HG03520 (cell line): ENCODE measurements around the gene ABCB11.
"Not testable (repeated sequence)": the region's sequence is repeated elsewhere in the genome, so short reads cannot be mapped to it uniquely, and the experiment has no call there.

Source experiments
- ATAC-seq: cut with Tn5 transposase; IDR thresholded peaks from one replicate; pipeline ENCODE4 v1.9.1; 2021; ENCODE audit warnings: mild to moderate bottlenecking, moderate library complexity; ENCODE audit not compliant: unreplicated experiment

ABCB11 gene

DNA sequence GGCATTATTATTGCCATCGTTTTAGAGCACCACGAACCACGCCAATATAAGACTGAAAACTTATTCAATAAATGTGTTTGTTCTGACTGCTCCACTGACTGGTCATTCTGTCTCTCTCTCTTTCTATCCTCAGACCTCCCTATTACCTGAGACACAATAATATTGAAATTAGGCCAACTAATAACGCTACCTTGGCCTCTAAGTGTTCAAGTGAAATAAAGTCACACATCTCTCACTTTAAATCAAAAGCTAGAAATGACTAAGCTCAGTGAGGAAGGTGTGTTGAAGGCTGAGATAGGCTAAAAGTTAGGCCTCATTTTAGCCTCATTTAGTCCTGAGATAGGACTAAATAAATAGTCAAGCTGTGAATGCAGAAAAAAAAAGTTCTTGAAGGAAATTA is 91.2 kb downstream of the ABCB11 start:
- peak; percentile 72 for ATAC-seq

DNA sequence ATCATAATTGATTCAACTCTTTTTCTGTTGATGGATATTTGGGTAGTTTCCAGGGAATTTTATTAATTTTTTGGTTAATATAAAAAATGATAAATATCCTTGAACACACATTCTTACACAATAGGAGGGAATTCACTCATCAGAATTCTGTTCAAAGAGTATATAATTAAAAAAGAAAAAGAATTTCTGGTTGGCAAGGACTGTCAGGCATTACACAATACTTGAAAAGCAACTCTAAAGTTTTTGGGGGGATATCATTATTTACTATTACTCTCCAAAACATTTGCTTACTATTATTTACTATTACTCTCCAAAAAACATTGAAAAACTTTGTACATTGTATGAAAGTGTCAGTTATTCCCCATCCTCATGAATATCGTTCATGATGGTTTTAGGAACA is 92.1 kb downstream of the ABCB11 start:
- ATAC-seq, result no peak

- no peak for ATAC-seq
Observed at GRCh38 chr2:168935810-168936581, 95.1 kb downstream of the ABCB11 start.

DNA sequence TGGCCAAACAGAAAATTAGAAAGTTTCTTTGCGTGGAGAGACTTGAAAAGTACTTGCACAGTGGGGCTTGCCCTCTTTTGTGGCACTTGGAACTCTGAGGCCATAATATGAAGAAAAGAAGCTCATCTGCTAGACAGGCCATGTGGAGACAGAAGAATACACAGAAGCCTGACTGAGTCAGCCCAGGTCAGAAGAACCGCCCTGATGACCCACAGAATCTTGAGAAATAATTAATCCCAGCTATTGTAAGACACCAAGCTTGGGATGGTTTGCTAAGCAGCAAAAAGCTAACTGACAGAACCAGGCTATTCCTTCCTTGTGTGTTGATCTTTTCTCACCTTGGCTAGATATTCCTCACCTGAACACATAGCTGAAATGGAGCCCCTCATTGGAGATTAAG is 96.3 kb downstream of the ABCB11 start:
- no peak for ATAC-seq

DNA sequence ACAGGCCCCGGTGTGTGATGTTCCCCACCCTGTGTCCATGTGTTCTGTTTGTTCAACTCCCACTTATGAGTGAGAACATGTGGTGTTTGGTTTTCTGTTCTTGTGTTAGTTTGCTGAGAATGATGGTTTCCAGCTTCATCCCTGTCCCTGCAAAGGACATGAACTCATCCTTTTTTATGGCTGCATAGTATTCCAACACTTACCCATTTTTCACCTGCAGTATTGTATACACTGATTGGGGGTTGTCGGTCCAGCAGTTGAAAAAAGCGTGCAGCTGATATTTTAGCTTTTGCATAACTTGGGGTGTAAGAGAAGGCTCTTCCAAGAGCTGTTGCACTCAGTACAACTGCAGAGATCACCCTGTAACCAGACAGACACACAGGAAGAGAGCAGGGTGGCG is 99.0 kb downstream of the ABCB11 start:
- ATAC-seq, result not testable (repeated sequence)

DNA sequence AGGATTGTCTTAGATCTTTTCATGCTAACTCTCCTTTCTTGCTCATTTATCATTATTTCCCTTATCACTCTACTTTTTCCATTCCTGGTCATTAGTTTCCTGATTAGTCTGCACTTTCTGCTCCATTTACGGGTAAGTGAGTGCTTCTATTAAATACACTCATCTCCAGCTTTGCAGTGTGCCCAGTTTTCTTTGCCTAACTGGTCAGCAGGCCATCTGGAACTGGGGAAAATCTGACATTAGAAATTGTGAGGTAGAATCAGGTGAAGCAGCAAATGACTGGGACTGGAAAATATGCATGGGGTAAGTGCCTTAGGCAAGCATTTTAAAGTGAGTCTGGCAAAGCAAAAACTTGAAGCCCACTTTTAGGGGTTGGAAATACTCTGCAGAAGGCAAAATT is 100.9 kb downstream of the ABCB11 start:
- no peak for ATAC-seq

DNA sequence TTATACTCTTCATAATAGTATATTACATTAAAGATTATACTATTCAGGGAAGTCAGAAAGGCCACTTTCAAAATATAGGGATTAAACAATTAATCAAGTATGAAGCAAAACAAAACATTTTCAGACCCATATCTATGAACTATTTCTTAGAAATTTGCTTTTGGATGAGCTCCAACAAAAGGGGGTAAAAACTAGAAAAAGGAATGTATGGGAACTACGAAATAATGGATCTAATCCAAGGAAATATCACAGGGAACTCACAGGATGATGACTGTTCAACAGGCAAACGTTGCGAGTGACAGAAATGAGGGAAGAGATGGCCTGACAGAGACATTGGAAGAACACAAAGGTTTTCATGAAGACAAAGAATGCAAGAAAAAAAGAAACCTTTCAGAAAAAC is 102.1 kb downstream of the ABCB11 start:
- ATAC-seq, result no peak

- no peak for ATAC-seq
Observed at GRCh38 chr2:168928113-168928831, 102.9 kb downstream of the ABCB11 start.

DNA sequence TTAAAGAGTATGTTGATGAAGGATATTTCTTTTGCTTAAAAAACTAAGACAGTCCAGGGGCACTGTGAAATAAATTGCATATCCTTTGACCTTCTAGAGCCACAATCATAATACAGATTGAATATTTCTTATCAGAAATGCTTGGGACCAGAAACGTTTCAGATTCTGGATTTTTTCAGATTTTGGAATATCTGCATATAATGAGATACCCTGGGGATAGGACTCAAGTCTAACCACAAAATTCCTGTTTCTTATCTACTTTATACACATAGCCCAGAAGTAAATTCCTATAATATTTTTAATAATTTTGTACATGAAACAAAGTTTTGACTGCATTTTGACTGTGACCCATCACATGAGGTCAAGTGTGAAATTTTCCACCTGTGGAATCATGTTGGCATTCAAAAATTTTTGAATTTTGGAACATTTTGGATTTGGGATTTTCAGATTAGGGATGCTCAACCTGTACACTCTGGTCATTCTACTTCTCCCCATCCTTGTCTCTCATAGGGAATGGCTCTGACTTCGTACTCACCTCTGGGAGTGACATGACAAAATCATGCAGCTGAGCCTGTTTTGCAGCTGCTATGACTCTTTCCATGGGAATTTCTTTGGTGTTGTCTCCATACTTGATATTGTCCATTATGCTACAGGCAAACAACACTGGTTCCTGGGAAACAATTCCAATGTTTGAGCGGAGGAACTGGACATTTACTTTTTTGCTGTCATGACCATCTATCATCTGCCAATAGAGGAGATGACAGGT is 104.3 kb downstream of the ABCB11 start:
- no peak for ATAC-seq

GRCh38 chr2:168920504-168921157 is 110.5 kb downstream of the ABCB11 start:
- ATAC-seq, result no peak

DNA sequence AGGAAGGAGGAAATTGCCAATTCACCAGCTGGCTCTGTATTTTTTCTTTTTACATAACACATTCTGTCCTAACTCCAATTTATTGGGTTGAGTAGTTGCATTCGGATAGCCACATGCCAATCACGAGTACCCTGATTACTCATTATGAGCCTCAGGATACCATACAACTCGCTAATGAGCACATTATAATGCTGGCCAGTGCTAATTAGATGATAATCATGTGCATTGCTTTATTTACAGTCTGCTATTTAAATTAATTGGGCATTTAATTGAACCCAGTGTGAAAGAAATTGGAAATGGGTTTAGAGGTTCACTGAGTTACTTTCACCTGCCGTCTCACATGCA is 114.8 kb downstream of the ABCB11 start:
- no peak for ATAC-seq

GRCh38 chr2:168915441-168916330 is 115.4 kb downstream of the ABCB11 start:
- no peak for ATAC-seq

GRCh38 chr2:168913495-168913894 is 117.6 kb downstream of the ABCB11 start:
- no peak for ATAC-seq

GRCh38 chr2:168912901-168913369 is 118.2 kb downstream of the ABCB11 start:
- no peak for ATAC-seq

DNA sequence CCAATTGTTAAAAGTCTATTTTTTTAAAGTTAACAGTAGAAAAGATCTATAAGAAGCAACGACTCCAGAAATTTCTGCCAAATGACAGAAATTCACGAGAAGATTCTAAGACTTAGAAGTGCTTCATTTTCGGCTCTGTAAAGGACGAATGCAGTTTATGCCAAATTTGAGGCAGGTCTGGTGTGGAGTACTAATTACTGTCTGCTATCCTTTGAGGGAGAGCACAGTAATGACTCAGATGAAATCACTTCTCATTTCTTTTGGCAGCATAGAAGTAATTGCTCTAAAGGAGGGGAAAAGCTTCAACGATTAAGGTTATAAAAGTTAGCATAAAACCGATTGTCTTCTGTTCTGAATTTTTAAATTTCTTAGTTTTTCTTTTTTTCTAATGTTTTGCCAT is 118.7 kb downstream of the ABCB11 start:
- no peak for ATAC-seq

DNA sequence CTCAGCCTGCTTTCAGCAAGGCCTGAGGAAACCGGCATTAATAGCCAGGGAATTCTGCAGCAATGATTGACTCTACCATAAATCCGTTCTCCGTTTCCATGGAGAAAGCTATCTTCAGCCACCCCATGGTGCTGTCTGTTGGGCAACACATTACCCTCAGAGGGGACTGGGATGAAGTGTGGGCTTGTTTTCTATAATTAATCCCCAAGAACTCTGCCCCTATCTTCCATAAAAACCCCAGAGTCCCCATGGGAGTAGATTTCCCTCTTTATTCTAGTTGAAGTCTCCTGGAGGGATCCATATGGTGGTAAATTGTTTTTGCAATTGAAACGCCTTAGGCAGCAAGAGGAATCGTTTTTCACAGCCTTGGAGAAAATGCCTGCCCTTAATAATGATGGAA is 120.8 kb downstream of the ABCB11 start:
- no peak for ATAC-seq

DNA sequence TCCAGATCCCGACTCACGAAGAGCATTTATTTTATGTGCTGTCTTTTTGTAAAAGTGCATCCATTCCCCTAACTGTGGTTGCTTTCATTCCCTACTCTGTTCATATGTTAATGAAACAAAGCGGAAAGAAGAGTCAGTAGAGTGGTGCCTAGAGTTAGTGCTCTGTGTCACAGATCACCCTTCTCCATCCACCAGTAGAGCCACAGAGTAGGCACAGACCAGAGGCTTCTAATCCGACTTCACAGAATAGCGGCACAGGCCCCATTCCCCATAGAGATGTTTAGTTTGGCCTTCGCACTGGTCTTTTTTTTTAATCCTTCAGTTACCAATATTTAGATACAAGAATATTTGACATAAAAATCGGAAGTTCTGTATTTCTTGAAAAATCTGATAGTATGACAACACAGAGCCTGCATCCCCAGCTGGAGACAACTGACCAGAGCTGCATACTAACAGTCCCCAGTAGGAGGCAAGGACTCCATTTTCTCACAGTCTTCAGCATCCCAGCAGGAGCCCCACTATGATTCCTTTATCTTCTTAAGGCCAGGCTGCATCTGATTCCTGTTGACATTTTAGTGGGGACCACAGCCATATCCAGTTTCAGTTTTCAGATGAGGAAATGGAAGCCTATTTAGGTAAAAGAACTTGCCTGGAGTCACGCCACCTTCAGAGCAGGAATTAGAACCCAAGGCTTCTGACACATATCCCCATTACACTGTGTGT is 123.0 kb downstream of the ABCB11 start:
- no peak for ATAC-seq

GRCh38 chr2:168904358-168904757 is 126.8 kb downstream of the ABCB11 start:
- ATAC-seq, result no peak

DNA sequence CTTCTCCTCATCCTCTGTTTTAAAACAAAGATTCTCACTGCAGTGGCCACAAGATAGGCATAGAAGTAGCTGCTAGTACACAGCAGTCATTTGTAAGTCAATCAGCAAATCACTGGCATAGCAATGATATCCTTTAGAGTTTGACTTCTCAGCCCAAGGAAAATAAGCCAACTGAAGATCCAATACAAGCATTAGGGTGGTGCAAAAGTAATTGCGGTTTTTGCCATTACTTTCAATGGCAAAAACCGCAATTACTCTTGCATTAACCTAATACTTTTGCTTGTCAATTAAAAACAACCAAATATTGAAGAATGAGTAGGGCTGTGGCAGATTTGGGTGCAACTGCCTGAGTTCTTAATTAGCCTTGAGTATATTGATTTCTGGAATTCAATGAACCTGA is 127.2 kb downstream of the ABCB11 start:
- no peak for ATAC-seq

DNA sequence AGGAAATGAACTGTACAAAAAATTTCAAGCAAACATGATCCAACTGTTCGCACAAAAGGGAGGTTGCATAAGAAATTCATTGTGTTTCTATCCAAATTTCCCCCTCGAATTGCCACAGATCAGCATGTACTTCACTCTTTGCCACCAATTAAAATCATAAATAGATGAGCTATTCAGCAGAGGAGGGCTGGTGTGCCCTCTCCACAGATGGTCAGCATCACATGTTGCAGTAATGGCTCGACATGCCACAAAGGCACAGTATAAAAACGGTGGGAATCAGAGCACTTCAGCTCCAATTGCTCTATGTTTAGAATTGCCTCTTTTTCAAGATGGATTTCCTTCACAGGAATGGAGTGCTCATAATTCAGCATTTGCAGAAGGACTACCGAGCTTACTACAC is 130.1 kb downstream of the ABCB11 start, which contains the start of gene G6PC2:
G6PC2 (plus strand) TSS at position 289 of the 400 bp plus-strand sequence; CDS start at position 330, 41 bp downstream.
- no peak for ATAC-seq
